Measurements from ENCODE around the gene ITIH3. TPM values are rescaled to one million over a fixed set of nuclear protein-coding genes. Genes with fewer than 3 reads are reported as not detected.
"Not testable (repeated sequence)": the region's sequence is repeated elsewhere in the genome, so short reads cannot be mapped to it uniquely, and the experiment has no call there.

Gene ITIH3
- polyA plus RNA-seq, 1 experiment: 1.7 TPM

DNA sequence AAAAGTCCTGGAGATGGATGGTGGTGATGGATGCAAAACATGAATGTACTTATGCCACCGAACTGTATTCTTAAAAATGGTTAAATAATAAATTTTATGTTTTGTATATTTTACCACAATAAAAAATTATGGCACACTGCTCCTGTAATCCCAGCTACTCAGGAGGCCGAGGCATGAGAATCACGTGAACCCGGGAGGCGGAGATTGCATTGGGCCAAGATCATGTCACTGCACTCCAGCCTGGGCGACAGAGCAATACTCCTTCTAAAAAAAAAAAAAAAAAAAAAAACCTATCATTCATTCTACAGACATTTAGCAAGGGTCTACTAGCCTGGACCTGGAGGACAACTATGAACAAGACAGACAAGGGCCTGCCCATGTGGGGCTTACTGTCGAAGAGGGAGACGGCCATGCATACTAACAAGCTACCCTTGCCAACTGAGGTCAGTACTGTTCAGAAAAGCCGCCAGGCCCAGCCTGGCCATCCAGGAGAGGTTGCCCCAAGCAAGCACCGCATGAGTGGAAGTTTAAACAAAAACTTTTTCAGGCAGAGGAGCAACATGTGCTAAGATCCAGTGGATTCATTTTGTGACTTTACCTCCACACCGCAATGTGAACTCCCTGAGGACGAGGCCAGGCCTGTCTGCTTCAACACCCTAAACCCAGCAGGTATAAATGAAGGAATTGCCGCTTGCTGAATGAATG lies 21.1 kb upstream of the ITIH3 start:
- Histone ChIP-seq H3K27me3 (ENCODE audit: control insufficient read depth, insufficient read depth, low read length) (peaks cover 3% of the 10 kb centered on the region; the same call in 1 of the 2 replicates), H3K36me3 (ENCODE audit: control insufficient read depth, insufficient read depth, low read length) (no peaks in the 10 kb centered on the region), H3K4me3 (ENCODE audit: low read depth, low read length) (no peak overlapping the region)
- ChIA-PET CTCF (no interaction called here), POLR2A (no interaction called here)
- no peak for DNase-seq (ENCODE audit: low read depth)
- no peak for TF ChIP-seq CTCF (IDR thresholded peaks at IDR 0.05; ENCODE audit: insufficient read depth, low read depth, low read length)

DNA sequence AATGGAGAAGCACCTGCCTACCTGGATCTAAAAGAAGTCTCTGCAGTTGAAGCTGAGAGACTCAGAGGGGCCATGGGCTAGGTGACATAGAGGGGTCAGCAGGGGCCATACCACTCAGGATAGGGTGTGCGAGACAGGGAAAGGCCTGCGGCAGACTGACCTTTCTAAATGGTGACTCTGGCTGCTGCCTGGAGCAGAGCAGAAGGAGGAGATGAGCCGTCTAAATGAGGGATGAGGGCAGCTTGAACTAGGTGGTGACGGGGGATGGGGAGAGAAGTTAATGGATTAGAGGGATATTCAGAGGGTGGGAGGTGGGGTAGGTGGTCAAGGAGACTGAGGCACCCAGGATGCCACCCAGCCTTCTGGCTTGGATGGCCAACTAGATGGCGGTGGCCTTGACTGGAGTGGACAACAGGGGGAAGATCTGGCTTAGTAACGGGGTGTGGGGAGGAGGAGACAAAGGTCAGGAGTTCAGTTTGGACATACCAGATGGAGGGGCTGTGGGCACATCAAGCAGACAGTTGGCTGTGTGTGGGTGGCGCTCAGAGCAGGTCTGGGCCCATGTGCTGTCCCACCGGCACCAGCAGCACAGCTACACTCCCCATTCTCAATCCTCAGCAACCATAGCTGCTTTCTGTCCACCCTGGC lies 20.4 kb upstream of the ITIH3 start:
- Histone ChIP-seq H3K36me3 (ENCODE audit: control insufficient read depth, insufficient read depth, low read length) (no peaks in the 10 kb centered on the region), H3K4me3 (ENCODE audit: low read depth, low read length) (no peak overlapping the region), H3K27me3 (ENCODE audit: control insufficient read depth, insufficient read depth, low read length) (peaks cover 5% of the 10 kb centered on the region; the same call in 1 of the 2 replicates)
- ChIA-PET POLR2A (no interaction called here), CTCF (interaction anchor here (0.5 to 1.4 kb wide), 3 partner anchors 9 to 175 kb away, joined by 3 read pairs; no protein-coding TSS in a partner anchor)
- TF ChIP-seq CTCF (IDR thresholded peaks at IDR 0.05; ENCODE audit: insufficient read depth, low read depth, low read length): no peak
- no peak for DNase-seq (ENCODE audit: low read depth)

DNA sequence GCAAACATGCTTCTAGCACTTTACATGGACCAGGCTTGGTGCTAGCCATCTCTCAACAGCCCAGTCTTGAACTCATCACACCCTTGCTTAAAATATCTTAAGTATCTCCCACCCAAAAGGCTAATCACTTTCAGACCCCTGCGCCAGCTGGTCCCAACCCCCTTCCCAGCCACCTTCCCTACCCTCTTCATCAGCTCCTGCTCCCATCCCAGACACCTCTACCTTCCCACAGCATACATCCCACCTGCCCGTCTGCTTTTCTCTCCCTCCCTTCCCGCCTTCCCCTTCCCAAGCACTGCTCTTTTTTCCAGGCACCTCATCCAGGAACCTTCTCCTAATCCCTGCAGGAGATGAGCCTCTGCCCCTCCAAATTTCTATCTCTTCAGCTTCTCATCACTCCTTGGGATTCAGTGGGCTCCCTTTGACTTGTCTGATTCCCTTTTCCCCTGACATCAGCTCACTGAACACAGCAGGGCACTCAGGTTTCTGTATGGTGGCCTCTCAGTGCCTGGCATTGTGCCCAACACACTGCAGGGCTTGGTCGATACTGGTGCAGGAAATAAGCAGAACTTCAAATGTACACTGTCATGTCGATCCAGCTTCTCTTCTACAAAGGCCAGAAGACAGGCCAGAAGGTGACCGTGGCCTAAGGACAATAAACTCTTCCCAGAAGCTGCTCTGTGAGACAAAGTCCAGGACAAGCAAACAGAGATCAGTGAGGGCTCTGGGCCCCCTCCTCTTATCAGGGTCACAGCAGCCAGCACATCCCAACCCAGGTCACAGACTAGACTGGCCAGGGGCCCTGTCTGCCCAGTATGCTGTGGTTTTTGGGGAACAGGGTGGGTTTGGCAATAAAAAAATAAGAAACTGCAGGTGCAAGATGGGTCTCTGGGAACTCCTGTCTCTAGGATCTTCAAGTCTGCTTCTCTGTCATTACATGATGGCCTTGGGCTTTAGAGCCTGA lies 19.4 kb upstream of the ITIH3 start:
- POLR2A ChIA-PET: no interaction called here
- no peak overlapping the region for H3K4me3 ChIP-seq (ENCODE audit: low read depth, low read length)
- H3K27me3 ChIP-seq (ENCODE audit: control insufficient read depth, insufficient read depth, low read length): peaks cover 6% of the 10 kb centered on the region
- CTCF ChIA-PET: interaction anchor here (0.8 to 1.6 kb wide), 3 partner anchors 10 to 23 kb away, joined by 3 to 5 read pairs (median 3); no protein-coding TSS in a partner anchor
- no peak for DNase-seq (ENCODE audit: low read depth)
- no peak for TF ChIP-seq CTCF (IDR thresholded peaks at IDR 0.05; ENCODE audit: insufficient read depth, low read depth, low read length)
- H3K36me3 ChIP-seq (ENCODE audit: control insufficient read depth, insufficient read depth, low read length): no peaks in the 10 kb centered on the region

DNA sequence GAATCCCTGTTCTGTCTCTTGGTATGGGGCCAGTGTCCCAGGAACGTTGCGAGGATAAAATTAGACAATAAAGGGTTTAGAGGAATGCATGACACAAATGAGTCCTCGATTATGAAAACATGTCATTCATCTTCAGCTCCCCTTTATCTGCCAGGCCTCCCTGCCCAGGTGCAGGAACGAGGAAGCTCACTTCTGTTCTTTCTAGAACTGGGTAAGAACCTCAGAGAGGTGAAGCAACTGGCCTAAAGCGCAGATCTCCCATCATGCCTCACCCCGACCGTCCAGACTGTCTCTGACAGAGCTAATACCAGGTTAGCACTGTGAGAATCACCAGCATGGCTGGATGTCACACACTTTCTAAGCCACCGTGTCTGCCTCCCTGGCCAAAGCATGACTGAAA lies 18.7 kb upstream of the ITIH3 start:
- POLR2A ChIA-PET: no interaction called here
- Histone ChIP-seq H3K4me3 (ENCODE audit: low read depth, low read length) (no peak overlapping the region), H3K27me3 (ENCODE audit: control insufficient read depth, insufficient read depth, low read length) (peaks cover 11% of the 10 kb centered on the region), H3K36me3 (ENCODE audit: control insufficient read depth, insufficient read depth, low read length) (no peaks in the 10 kb centered on the region)
- CTCF ChIA-PET: interaction anchor here (1.4 to 1.6 kb wide), 2 partner anchors 11 to 23 kb away, joined by 3 to 5 read pairs; no protein-coding TSS in a partner anchor
- DNase-seq (ENCODE audit: low read depth): no peak
- TF ChIP-seq CTCF (IDR thresholded peaks at IDR 0.05; ENCODE audit: insufficient read depth, low read depth, low read length): no peak

DNA sequence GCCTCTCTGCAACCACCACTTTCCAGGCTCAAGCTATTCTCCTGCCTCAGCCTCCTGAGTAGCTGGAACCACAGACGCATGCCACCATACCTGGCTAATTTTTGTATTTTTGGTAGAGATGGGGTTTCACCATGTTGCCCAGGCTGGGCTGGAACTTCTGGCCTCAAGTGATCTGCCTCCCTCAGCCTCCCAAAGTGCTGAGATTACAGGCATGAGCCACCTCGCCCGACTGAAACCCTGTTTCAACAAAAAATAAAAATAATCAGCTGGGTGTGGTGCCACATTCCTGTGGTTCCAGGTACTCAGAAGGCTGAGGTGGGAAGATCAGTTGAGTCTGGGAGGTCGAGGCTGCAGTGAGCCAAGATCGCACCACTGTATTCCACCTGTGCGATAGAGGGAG lies 18.1 kb upstream of the ITIH3 start:
- POLR2A ChIA-PET; H3K36me3 ChIP-seq (ENCODE audit: control insufficient read depth, insufficient read depth, low read length); DNase-seq (ENCODE audit: low read depth); H3K4me3 ChIP-seq (ENCODE audit: low read depth, low read length): not testable (repeated sequence)
- peaks cover 11% of the 10 kb centered on the region for H3K27me3 ChIP-seq (ENCODE audit: control insufficient read depth, insufficient read depth, low read length)
- CTCF ChIA-PET: interaction anchor here (1.4 to 1.6 kb wide), 2 partner anchors 22 to 159 kb away, joined by 3 to 5 read pairs; no protein-coding TSS in a partner anchor

Measured in BJ (cell line).